ENCODE data around the gene ISOC2.

ISOC2 gene

DNA sequence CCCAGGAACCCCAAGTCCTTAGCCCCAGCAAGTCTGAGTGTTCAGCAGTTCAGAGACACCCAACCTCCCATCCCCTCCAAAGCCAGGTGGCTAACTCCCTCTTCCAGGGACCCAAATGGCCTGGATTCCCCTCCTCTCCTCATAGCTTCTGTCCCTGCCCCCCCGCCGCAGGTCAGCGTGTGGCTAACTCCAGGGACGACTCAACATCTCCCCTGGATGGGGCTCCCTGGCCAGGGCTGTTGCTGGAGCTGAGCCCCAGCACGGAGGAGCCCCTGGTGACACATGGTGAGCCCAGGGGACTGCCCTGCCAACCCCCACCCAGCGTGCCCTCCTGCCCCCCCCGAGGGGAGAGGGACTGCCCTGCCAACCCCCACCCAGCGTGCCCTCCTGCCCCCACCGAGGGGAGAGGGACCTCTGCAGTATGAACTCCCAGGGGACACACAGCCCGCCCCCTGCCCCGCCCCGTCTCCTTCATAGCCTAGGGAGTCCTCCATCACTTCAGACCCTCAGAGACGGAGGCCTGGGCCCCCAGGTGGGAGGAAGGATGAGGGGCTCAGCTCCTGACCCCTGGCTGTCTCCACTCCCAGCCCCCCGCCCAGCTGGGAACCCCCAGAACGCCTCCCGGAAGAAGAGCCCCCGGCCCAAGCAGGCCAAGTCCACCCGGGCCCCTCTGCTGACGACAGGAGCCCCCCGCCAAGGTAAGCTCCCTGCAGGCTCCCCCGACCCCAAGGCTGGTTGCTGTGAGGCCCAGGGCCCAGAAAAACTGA is 28.5 kb upstream of the ISOC2 start:
- DNase-seq: no peak

DNA sequence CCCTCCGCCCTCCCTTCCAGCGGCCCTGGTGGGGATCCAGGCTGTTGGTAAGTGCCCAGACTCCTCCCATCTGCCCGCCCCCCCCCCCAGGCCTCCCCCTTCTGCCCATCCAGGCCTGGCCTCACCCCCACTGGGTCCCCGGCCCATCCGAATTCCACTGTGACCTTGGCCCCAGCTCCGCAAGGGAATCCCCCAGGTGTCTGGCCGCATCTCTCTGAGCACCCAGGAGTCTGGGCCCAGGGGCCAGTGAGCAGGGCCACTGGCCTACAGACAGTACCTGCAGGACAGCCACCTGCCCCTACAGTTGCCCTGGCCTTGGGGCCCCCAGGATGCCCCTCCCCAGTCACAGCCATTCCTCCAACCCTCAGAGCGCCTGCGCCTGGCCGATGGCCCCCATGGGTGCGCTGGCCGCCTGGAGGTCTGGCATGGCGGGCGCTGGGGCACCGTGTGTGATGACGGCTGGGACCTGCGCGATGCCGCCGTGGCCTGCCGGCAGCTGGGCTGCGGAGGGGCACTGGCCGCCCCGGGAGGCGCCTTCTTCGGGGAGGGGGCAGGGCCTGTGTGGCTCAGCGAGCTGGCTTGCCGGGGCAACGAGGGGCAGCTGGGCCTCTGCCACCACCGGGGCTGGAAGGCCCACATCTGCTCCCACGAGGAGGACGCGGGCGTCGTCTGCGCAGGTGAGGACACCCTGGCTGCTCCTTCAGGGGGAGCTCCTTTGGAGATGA is 27.7 kb upstream of the ISOC2 start:
- no peak for DNase-seq

DNA sequence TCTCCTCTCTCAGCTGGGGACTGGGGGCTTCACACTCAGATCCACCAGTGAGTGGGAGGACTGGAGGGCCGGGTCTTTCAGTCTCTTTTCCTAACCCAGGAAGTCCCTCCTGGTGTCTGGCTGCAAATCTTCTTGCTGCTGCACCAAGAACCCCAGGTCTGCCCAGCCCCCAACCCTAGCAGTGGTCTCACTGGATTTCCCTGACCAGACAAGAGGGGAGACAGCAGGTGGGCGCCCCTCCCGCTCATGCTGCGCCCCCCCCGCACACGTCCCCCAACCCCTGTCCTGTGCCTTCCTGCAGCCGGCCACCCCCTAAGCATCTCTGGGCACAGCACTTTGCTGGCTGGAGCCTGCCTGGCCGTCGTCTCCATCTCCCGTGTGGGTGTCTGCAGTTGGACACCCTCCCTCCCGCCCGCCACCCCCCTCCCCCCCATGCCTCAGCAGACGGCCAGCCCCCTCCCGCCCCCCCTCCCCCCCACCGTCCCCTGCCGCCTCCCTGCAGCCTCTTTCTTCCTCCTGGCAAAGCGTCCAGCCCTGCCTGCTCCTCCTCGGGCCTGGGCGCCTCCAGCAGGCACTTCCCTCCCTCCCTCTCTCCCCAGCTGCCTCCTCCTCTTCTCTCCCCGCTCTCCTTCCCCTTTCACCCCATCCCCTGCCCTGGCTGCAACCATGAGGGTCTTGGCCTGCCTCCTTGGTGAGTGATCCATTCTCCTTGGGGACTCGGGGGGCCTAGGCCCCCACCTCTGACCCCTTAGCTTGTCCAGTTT is 26.7 kb upstream of the ISOC2 start, which contains the start of gene SSC5D:
Gene SSC5D, plus strand, starts transcription at position 513 of the 764 bp plus-strand sequence. Its CDS starts 154 bp downstream, at position 667.
- DNase-seq: no peak

DNA sequence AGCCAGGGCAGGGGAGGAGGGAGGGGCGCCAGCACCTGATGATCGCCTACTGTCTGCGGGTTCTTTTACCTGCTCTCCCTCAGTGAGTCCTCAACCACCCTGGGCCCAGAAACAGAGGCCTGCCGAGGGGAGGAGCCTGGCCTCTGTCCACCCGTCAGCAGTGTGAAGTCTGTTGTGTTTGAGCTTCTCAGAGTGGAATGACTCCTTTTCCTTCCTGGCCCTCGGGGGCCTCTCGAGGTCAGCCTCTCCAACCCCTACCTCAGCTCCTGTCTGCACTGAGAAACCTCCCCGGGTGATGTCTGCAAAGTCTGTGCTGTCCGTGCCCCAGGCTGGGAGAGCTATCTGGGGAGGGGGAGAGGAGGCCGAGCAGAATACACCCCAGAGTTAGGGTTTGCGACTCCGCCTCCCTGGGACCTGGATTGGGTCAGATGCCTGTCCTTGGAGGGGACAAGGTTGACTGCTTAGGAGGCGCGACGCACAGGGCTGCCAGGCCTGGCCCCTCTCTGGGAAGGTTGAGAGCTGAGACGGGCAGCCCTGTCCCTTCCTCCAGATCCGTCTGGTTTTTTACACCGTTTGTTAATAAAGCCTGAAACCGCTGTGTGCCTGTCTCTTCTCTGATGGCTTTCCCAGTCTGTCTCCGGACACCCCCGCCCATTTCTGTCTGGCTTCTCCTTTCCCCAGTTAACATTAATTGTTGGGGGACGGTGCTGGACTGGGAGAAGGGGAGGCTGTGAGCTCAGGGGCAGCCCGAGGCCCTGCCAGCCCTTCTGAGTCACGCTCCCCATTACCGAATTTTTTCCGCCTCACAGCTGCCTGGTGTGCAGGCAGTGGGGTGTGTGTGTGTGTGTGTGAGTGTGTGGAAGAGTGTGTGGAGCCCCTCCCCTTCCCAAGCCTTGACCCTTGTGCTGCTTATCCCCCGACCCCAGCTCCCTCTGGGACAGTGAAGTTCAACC is 25.8 kb upstream of the ISOC2 start:
- DNase-seq: no peak

DNA sequence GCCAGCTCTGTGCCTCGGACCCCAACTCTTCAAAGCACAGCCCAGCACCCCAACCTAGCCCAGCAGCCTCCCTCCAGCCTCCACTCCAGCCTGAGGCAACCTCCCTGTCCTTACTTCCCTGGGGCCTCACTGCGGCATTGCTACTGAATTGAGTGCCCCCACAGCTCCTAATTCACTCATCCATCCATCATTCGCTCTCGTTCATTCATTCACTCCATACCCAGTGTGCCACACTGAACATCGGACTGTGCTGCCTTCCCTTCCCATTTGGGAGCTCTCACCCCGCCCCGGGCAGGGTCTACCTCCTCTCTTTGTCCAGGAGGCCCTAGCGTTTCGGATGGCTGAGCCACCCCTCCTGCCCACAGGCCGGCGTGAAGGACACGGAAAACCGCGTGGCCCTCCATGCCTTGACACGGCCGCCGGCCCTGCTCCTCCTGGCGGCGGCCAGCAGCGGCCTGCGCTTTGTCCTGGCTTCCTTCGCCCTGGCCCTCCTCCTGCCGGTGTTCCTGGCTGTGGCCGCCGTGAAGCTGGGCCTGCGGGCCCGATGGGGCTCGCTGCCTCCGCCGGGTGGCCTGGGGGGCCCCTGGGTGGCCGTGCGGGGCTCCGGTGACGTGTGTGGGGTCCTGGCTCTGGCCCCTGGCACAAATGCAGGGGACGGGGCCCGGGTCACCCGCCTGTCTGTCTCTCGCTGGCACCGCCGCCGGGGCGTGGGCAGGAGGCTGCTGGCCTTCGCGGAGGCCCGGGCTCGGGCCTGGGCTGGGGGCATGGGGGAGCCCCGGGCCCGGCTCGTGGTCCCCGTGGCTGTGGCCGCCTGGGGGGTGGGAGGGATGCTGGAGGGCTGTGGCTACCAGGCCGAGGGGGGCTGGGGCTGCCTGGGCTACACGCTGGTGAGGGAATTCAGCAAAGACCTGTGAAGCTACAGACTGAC is 24.9 kb upstream of the ISOC2 start:
- DNase-seq: no peak

DNA sequence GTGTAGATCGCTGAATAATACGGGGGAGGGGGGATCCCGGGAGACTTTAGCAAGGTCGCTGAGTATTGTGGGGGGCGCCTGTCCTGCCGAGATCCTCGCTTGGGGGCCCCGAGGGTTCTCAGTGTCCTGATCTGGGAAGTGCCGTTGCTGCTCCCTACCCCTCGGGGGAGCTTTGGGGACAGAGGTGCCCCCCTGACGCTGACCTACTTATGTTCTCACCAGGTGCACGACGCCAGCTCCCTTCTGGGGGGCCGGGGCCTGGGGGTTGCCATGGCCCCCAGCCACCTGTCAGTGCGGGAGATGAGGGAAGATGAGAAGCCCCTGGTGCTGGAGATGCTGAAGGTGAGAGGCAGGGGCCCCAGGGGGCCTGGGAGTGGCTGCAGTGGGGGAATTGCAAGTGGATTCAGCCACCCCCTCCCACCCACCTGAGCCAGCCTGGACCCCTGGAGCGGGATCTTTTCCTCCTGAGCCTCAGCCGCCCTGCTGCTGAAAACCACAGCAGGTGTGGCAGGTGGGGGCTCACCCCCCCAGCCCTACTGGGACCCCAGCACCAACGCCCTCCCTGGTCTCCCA is 24.1 kb upstream of the ISOC2 start:
- no peak for DNase-seq

DNA sequence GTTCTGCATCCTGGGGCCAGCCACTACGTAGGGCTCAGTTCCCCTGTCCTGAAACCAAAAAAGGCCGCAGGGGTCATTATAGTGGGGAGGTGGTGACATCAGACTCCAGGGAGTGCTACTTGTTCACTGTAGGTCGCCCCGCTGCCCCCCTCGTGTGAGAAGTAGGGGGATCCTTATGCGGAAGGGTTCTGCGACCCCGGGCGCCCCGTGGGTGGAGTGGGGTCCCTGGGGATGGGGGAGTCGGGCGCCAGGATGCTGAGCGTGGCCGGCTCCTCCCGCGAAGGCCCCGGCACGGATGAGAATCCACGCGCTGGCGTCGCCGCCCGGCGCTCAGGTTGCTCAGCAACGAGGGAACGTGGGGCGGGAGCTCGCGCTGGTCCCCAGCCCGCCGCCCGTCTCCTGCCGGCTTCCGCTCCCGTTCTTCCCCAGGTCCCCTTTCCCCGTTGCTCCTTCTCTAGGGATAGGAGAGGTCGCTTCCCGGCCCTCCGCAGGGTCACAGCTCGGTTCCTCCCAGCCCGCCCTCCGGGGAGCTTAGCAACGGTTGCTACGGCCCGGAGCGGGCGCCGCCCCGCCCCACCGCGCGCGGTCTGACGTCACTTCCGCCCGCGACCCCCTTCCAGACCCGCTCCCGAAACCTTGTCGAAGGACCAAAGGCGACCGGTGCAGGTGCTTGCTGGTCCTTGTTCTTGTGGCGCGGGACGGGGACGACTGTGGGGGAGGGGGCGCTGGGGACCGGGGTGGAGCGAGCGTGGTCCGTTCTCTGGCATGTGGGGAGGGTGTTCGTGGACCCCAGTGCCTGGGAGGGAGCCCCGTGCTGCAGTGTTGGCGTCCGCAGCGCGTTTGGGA is 23.4 kb upstream of the ISOC2 start, which contains the start of gene NAT14:
Gene NAT14, plus strand, starts transcription at position 596 of the 846 bp plus-strand sequence. CDS start 521 bp downstream, outside the sequence.
- DNase-seq: peak; percentile 55

DNA sequence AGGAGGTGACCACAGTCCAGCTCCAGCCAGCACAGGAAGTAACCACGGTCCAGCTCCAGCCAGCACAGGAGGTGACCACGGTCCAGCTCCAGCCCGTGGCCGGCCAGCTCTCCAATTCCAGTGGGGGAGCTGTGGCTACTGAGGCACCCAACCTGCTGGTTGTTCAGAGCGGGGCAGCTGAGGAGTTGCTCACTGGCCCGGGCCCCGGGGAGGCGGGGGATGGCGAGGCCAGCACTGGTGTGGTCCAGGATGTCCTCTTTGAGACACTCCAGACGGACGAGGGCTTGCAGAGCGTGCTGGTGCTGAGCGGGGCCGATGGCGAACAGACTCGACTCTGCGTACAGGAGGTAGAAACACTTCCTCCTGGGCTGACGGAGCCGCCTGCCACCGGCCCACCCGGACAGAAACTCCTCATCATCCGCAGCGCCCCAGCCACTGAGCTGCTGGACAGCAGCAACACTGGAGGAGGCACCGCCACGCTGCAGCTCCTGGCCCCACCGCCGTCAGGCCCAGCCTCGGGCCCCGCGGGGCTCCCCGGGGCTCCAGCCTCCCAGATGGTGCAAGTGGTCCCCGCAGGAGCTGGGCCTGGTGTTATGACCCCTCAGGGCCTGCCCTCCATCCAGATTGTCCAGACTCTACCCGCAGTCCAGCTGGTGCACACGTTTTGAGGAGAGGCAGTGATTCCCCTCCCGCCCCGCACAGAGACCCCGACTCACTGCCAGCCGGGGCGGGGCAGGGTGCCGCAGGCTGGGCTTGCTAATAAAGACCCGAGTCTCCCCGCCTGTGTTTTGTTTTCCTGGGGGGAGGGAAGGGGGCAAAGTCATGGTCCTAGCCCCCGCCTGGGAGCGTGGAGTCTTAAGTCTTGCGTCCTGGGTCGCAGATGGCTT is 22.5 kb upstream of the ISOC2 start:
- DNase-seq: no peak

DNA sequence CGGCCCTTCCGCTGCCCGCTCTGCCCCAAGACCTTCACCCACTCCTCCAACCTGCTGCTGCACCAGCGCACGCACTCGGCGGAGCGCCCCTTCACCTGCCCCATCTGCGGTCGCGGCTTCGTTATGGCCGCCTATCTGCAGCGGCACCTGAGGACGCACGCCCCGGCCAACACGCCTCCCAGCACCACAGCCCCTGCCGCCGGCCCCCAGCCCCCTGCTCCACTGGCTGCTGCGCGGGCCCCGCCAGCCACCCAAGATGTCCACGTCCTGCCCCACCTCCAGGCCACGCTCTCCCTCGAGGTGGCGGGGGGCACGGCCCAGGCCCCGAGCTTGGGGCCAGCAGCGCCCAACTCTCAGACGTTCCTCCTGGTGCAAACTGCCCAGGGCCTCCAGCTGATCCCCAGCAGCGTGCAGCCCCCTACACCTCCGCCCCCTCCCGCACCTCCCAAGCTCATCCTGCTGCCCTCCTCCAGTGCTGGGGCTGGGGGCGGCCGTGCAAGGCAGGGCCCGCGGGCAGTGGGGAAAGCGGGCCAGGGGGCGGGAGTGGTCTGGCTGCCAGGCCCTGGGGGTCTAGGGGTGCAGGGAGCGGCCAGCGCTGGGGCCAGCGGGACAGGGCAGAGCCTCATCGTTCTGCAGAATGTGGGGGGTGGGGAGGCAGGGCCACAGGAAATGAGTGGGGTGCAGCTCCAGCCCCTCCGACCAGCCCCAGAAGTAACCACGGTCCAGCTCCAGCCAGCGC is 21.7 kb upstream of the ISOC2 start:
- no peak for DNase-seq

DNA sequence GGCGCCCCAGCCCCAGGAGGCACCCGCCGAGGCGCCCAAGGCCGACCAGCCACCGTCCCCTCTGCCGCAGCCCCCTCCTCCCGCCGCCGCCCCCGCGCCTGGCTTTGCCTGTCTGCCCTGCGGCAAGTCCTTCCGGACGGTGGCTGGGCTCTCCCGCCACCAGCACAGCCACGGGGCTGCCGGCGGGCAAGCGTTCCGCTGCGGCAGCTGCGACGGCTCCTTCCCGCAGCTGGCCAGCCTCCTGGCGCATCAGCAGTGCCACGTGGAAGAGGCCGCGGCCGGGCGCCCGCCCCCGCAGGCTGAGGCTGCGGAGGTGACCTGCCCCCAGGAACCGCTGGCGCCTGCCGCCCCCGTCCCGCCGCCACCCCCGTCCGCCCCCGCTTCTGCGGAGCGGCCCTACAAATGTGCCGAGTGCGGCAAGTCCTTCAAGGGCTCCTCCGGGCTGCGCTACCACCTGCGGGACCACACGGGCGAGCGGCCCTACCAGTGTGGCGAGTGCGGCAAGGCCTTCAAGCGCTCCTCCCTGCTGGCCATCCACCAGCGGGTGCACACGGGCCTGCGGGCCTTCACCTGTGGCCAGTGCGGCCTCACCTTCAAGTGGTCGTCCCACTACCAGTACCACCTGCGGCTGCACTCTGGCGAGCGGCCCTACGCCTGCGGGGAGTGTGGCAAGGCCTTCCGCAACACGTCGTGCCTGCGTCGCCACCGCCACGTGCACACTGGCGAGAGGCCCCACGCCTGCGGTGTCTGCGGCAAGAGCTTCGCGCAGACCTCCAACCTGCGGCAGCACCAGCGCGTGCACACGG is 20.9 kb upstream of the ISOC2 start:
- DNase-seq: no peak

DNA sequence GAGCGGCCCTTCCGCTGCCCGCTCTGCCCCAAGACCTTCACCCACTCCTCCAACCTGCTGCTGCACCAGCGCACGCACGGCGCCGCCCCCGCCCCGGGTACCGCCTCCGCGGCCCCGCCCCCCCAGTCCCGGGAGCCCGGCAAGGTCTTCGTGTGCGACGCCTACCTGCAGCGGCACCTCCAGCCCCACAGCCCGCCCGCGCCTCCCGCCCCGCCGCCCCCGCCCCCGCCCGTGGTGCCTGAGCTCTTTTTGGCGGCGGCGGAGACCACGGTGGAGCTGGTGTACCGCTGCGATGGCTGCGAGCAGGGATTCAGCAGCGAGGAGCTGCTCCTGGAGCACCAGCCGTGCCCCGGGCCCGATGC is 20.3 kb upstream of the ISOC2 start:
- DNase-seq: no peak

DNA sequence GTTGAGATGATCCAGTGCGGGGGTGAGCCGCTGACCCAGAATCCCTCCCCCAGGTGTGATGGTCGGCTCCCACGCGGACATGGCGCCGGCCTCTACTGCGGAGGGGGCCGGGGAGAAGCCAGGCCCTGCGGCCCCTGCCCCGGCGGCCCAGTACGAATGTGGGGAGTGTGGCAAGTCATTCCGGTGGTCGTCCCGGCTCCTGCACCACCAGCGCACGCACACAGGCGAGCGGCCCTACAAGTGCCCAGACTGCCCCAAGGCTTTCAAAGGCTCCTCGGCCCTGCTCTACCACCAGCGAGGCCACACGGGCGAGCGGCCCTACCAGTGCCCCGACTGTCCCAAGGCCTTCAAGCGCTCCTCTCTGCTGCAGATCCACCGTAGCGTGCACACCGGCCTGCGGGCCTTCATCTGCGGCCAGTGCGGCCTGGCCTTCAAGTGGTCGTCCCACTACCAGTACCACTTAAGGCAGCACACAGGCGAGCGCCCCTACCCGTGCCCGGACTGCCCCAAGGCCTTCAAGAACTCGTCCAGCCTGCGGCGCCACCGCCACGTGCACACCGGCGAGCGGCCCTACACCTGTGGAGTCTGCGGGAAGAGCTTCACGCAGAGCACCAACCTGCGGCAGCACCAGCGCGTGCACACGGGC is 19.8 kb upstream of the ISOC2 start:
- DNase-seq: no peak

DNA sequence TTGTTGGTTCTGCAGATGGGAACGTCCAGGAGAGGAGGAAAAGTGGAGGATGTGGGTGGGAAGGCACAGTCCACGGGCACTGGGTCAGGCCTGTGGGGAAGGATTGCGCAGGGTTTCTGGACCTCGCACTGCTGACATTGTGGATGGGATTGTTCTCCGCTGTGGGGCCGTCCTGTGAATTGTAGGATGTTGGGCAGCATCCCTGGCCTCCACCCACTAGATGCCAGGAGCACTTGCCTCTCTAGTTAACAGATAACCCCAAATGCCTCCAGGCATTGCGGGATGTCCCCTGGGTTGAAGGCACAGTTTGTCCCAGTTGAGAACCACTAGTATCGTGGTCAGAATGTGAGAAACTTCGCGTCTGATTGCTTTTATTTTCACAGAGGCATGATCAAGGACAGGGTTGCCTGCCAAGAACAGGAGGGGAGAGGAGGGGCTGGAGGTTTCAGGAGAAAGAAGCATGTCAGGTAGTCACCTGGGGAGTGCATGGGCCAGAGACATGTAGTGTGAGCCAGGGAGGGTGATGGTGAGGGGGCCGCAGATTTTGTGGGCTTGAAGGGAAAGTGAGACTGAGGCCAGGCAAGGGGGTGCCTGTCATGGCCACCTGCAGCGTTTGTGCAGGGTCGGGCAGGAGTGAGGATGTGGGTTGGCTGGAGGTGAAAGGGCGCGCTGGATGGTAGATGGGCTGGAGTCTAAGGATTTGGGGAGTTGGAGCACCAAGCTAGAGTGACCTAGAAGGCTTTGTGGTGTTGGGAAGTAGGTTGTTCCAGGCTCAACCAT is 18.2 kb upstream of the ISOC2 start:
- no peak for DNase-seq

DNA sequence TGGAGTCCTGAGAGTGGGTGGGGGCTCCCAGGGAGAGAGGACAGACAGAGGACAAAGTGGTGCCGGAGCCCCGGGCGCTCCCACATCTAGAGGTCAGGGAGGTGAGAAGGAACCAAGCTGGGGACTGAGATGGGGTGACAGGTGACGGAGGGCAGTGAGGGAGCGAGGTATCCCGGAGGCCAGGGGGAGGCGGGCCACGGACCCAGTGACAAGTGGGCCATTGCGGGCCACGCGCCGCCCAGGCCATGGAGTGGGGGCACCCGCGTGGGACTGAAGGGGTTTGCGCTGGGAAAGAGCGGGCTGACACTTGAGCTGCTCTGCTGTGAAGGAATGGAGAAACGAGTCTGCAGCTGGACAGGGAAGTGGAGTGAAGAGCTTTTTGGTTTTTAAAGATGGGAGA is 17.6 kb upstream of the ISOC2 start:
- DNase-seq: no peak

DNA sequence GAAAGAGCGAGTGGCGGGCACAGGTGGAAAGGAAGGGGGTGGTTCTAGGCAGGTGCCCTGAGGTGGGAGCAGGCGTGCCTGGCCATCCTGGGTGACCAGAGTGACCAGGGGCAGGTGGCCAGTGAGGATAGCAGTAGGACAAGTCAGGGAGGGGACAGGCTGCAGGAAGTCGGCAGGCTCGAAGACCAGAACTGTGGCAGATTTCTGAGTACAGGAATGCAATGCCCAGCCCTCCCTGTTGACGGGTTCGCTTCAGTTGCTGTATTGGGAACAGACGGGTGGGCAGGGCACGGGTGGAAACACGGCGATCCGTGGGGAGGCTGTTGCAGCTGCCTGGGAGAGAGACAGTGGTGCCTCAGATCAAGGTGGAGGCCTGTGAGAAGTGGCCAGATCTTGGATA is 16.9 kb upstream of the ISOC2 start:
- no peak for DNase-seq

DNA sequence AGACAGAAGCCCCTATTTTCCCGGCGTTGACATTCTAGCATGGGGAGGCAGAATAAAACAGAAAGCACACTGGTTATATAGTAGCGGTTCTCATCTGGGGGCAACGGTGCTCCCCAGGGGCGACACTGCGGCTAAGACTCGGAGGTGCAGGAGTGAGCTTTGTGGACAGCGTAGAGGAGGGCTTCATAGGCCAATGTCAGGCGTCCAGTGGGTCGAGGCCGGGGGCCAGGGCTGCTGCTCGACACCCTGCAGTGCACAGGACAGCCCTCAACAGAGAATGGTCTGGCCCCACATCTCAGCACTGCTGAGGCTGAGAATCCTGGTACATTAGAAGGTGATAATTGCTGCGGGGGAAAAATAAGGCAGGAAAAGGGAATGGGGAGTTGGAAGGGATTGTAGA is 16.5 kb upstream of the ISOC2 start:
- no peak for DNase-seq

Measured in DMS79 treated with DMSO at 0.1 percent for 48 hours (cell line).